Measurements from ENCODE around the gene SIRT1. TPM values are rescaled to one million over a fixed set of nuclear protein-coding genes. Genes with fewer than 3 reads are reported as not detected.

SIRT1 gene
- total RNA-seq, 1 experiment from 2014 or later = 22.8 TPM

- ATAC-seq = no peak
- Histone ChIP-seq H3K36me3 (ENCODE audit: control insufficient read depth in 1 of 2, insufficient read depth in 2 of 2, low read length in 2 of 2) (peaks cover 7 to 36% of the 10 kb centered on the region in 2 experiments; a peak in 3 of 4 replicates), H4K20me1 (ENCODE audit: insufficient read depth) (no peaks in the 10 kb centered on the region), H2AFZ (ENCODE audit: low read depth, low read length, poor library complexity, severe bottlenecking) (no peak overlapping the region), H3K4me2 (ENCODE audit: low read length) (no peak overlapping the region), H3K27me3 (ENCODE audit: insufficient read depth, low read length) (no peaks in the 10 kb centered on the region), H3K9ac (ENCODE audit: low read length) (no peak overlapping the region), H3K4me3 (replicated peaks in 1 of 2; ENCODE audit: low read depth in 1 of 2, low read length in 2 of 2) (no peak overlapping the region), H3K27ac (ENCODE audit: low read depth, low read length) (no peak overlapping the region), H3K4me1 (ENCODE audit: control insufficient read depth in 1 of 2, insufficient read depth in 2 of 2, low read length in 2 of 2) (no peaks in the 10 kb centered on the region), H3K79me2 (ENCODE audit: insufficient read depth, low read length) (no peaks in the 10 kb centered on the region), H3K9me2 (ENCODE audit: insufficient read depth) (no peaks in the 10 kb centered on the region), H3K9me3 (ENCODE audit: control insufficient read depth in 1 of 2, insufficient read depth in 1 of 2, low read depth in 1 of 2, low read length in 2 of 2) (no peaks in the 10 kb centered on the region)
- intact Hi-C loops (cut with micrococcal nuclease) = no loop called here
- BruUV-seq (replicated peaks) = no TSS peak
- no peak for DNase-seq (ENCODE audit: low read depth, low spot score)
- RAD21 ChIA-PET (ENCODE audit: low non-redundant PET in 1 of 2, low total read pairs in 2 of 2, uncharacterized antibody in 2 of 2, unreplicated experiment in 2 of 2) = no interaction called here
- POLR2A ChIA-PET = interaction anchor here (0.9 kb wide), 1 partner anchor 28 kb away, joined by 5 read pairs; the partner anchor contains the start of gene SIRT1
- TF ChIP-seq SP1 (IDR thresholded peaks at IDR 0.05; ENCODE audit: low read depth) (no peak), REST (IDR thresholded peaks at IDR 0.05; ENCODE audit: low read depth) (no peak), FOSL1 (IDR thresholded peaks at IDR 0.05; ENCODE audit: low read depth) (no peak), MAX (IDR thresholded peaks at IDR 0.05) (no peak), JUND (IDR thresholded peaks at IDR 0.05) (no peak), EGR1 (IDR thresholded peaks at IDR 0.05; ENCODE audit: low read depth) (no peak), POLR2AphosphoS5 (IDR thresholded peaks at IDR 0.05; ENCODE audit: low read depth, low read length) (no peak), ZBTB33 (IDR thresholded peaks at IDR 0.05; ENCODE audit: extremely low read depth, insufficient replicate concordance, low read length) (no peak), SRF (IDR thresholded peaks at IDR 0.05; ENCODE audit: low read depth) (no peak), SIN3A (IDR thresholded peaks at IDR 0.05; ENCODE audit: low read depth) (no peak), CTCF (IDR thresholded peaks at IDR 0.05 in 2 of 3, conservative IDR thresholded peaks at IDR 0.05 in 1 of 3; ENCODE audit: borderline replicate concordance in 1 of 3, insufficient read depth in 1 of 3, low read depth in 2 of 3, low read length in 2 of 3) (no peak), YY1 (IDR thresholded peaks at IDR 0.05; ENCODE audit: extremely low read depth, insufficient replicate concordance, low read depth, low read length) (no peak), EZH2 (IDR thresholded peaks at IDR 0.05) (no peak), CEBPB (IDR thresholded peaks at IDR 0.05; ENCODE audit: low read depth) (no peak)
- CTCF ChIA-PET = no interaction called here
These were observed 28.0 kb downstream of the SIRT1 start for GRCh38 chr10:67912331-67912946.

All from HCT116 (cell line).